Mesenchymal stem cell (in vitro differentiated cells and primary cell): Measurements from ENCODE around the gene MFSD6.
A peak's percentile ranks its signal among the peaks of the same experiment; 100 is the strongest.

Source experiments
- DNase-seq: peaks from one replicate; pipeline ENCODE4 v3.0.0-alpha.2; 2013
- H2AFZ ChIP-seq: one replicate; pipeline ENCODE4 v1.6.1; 2013; ENCODE audit warnings: low read depth, mild to moderate bottlenecking, control low read depth, inconsistent platforms, low read length, moderate library complexity
- H2AK5ac ChIP-seq: 2 replicates; pipeline ENCODE4 v1.6.1; 2013; ENCODE audit warnings: low read length, moderate library complexity, mild to moderate bottlenecking, inconsistent platforms; ENCODE audit not compliant: severe bottlenecking
- H2BK120ac ChIP-seq: one replicate; pipeline ENCODE4 v1.6.1; 2013; ENCODE audit warnings: low read depth, mild to moderate bottlenecking, inconsistent platforms, low read length, moderate library complexity
- H2BK12ac ChIP-seq, 2 experiments: one replicate each; pipeline ENCODE4 v1.6.1; 2013; ENCODE audit warnings: inconsistent platforms in 2 of 2, low read length in 2 of 2, mild to moderate bottlenecking in 2 of 2, moderate library complexity in 2 of 2, control low read depth in 1 of 2
- H2BK15ac ChIP-seq: one replicate; pipeline ENCODE4 v1.6.1; 2013; ENCODE audit warnings: mild to moderate bottlenecking, low read depth, inconsistent platforms; ENCODE audit not compliant: poor library complexity, severe bottlenecking
- H2BK5ac ChIP-seq: 2 replicates; pipeline ENCODE4 v1.6.1; 2013; ENCODE audit warnings: low read depth, mild to moderate bottlenecking, low read length, control low read depth, inconsistent platforms; ENCODE audit not compliant: poor library complexity, severe bottlenecking
- H3K14ac ChIP-seq, 2 experiments: one replicate each; pipeline ENCODE4 v1.6.1; 2013; ENCODE audit warnings: inconsistent platforms in 2 of 2, low read length in 2 of 2, control low read depth in 1 of 2, mild to moderate bottlenecking in 1 of 2, moderate library complexity in 1 of 2
- H3K18ac ChIP-seq, 2 experiments: one replicate each; pipeline ENCODE4 v1.6.1; 2013; ENCODE audit warnings: inconsistent platforms in 2 of 2, low read length in 2 of 2, control low read depth in 1 of 2, low read depth in 1 of 2, mild to moderate bottlenecking in 1 of 2
- H3K23ac ChIP-seq, 2 experiments: one replicate each; pipeline ENCODE4 v1.6.1; 2013; ENCODE audit warnings: inconsistent platforms in 2 of 2, low read length in 2 of 2, mild to moderate bottlenecking in 2 of 2, moderate library complexity in 2 of 2, control low read depth in 1 of 2
- H3K27ac ChIP-seq: 2 replicates; pipeline ENCODE4 v1.5.1; 2013; ENCODE audit warnings: mild to moderate bottlenecking, moderate library complexity, low read length, control low read depth, inconsistent platforms; ENCODE audit not compliant: poor library complexity, severe bottlenecking
- H3K27me3 ChIP-seq, 2 experiments: 2 replicates each; pipeline versions ENCODE4 v1.6.1 to v1.7.0; 2013; ENCODE audit warnings: low read length in 2 of 2, mild to moderate bottlenecking in 2 of 2, moderate library complexity in 2 of 2, control low read depth in 1 of 2, inconsistent platforms in 1 of 2; ENCODE audit not compliant: control insufficient read depth in 1 of 2, insufficient read depth in 1 of 2
- H3K36me3 ChIP-seq, 2 experiments: 2 replicates each; pipeline versions ENCODE4 v1.6.1 to v1.7.0; 2013; ENCODE audit warnings: low read length in 2 of 2, control low read depth in 1 of 2, inconsistent platforms in 1 of 2, low read depth in 1 of 2, mild to moderate bottlenecking in 1 of 2; ENCODE audit not compliant: insufficient read depth in 2 of 2, control insufficient read depth in 1 of 2
- H3K4ac ChIP-seq, 2 experiments: one replicate each; pipeline ENCODE4 v1.6.1; 2013; ENCODE audit warnings: inconsistent platforms in 2 of 2, low read length in 2 of 2, mild to moderate bottlenecking in 2 of 2, moderate library complexity in 2 of 2, control low read depth in 1 of 2, low read depth in 1 of 2
- H3K4me1 ChIP-seq: 2 replicates; pipeline ENCODE4 v1.6.1; 2013; ENCODE audit warnings: low read depth, low read length, control low read depth; ENCODE audit not compliant: control insufficient read depth, insufficient read depth
- H3K4me2 ChIP-seq: 2 replicates; pipeline ENCODE4 v1.6.1; 2013; ENCODE audit warnings: low read length, mild to moderate bottlenecking, inconsistent platforms; ENCODE audit not compliant: poor library complexity, severe bottlenecking
- H3K4me3 ChIP-seq, 2 experiments: 2 replicates each; pipeline versions ENCODE4 v1.5.1 to v1.7.0; 2013; ENCODE audit warnings: low read length in 2 of 2, mild to moderate bottlenecking in 2 of 2, control low read depth in 1 of 2, low read depth in 1 of 2; ENCODE audit not compliant: insufficient read depth in 1 of 2
- H3K79me1 ChIP-seq: replicated peaks from 2 replicates; pipeline ENCODE4 v1.6.1; 2013; ENCODE audit warnings: mild to moderate bottlenecking, control low read depth, low read length, inconsistent platforms; ENCODE audit not compliant: poor library complexity, severe bottlenecking
- H3K9ac ChIP-seq: 2 replicates; pipeline ENCODE4 v1.7.0; 2013; ENCODE audit warnings: mild to moderate bottlenecking, low read length, moderate library complexity
- H3K9me3 ChIP-seq: 2 replicates; pipeline ENCODE4 v1.7.0; 2013; ENCODE audit warnings: mild to moderate bottlenecking, low read length; ENCODE audit not compliant: control insufficient read depth
- H4K8ac ChIP-seq: one replicate; pipeline ENCODE4 v1.6.1; 2013; ENCODE audit warnings: inconsistent platforms, mild to moderate bottlenecking, low read length, moderate library complexity
- H4K91ac ChIP-seq: one replicate; pipeline ENCODE4 v1.6.1; 2013; ENCODE audit warnings: mild to moderate bottlenecking, low read length, inconsistent platforms
- WGBS: methylation state at CpG from one replicate; pipeline ENCODE4 v1.1.7; 2013; ENCODE audit warnings: mixed read lengths; 5-methylcytosine and 5-hydroxymethylcytosine counted together

The MFSD6 gene

GRCh38 chr2:190470256-190470826 lies 62.2 kb downstream of the MFSD6 start:
- H3K79me1 ChIP-seq = no peaks in the 10 kb centered on the region
- H2BK120ac ChIP-seq = no peak overlapping the region
- H3K4ac ChIP-seq = no peak overlapping the region
- no peak overlapping the region for H2BK5ac ChIP-seq
- no peak overlapping the region for H2BK12ac ChIP-seq
- H3K36me3 ChIP-seq = no peaks in the 10 kb centered on the region
- no peak overlapping the region for H3K23ac ChIP-seq
- no peak overlapping the region for H2AK5ac ChIP-seq
- no peaks in the 10 kb centered on the region for H3K27me3 ChIP-seq
- no peak overlapping the region for H4K91ac ChIP-seq
- DNase-seq = no peak
- peak overlapping the region; percentile 91 for H3K9ac ChIP-seq
- H3K9me3 ChIP-seq = no peaks in the 10 kb centered on the region
- no peak overlapping the region for H3K4me2 ChIP-seq
- H2BK15ac ChIP-seq = no peak overlapping the region
- H3K14ac ChIP-seq = no peak overlapping the region
- peaks cover 3% of the 10 kb centered on the region for H3K4me1 ChIP-seq
- no peak overlapping the region for H3K27ac ChIP-seq
- WGBS = 95% methylated on average over 3 of the region's 5 CpGs
- no peak overlapping the region for H2AFZ ChIP-seq
- H4K8ac ChIP-seq = no peak overlapping the region
- no peak overlapping the region for H3K18ac ChIP-seq
- H3K4me3 ChIP-seq = no peak overlapping the region

DNA sequence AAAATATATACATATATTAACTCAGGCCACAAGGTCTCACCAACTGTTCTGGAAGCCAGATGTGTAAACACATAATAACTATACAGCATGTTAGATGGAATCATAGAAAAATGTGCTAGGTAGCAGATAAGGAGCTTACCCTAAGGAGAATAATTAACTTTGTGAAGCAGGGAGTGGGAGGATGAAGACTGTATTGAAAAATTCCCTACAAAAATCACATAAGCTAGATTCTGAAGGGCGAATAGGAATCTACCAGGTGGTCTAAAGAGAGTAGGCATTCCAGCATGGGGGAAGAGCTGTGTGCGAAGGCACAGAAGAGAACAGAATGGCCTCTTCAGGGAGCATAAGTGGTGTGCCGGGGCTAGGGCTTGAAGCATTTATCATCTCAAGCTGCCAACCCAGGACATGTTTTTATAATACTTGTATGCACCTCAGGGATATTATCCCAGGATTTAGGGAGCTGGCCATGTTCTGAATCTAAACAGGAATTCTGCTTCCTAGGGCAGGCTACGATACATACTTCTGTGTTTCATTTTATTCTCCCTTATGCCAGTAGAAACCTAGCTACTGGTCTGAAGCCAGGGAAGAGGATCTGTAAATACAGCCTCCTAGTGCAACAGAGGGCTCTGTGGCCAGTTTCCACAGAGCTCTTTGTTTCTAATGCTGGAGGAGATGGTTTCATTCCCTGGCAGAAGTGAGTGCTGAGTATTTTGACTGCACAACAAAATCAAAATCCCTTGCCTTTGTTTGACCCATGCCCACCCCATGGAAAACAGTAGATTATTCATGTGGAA lies 69.7 kb downstream of the MFSD6 start:
- no peak overlapping the region for H2BK15ac ChIP-seq
- H2BK5ac ChIP-seq = peak overlapping the region; percentile 14
- H3K23ac ChIP-seq = no peak overlapping the region
- H3K14ac ChIP-seq = no peak overlapping the region
- H2BK12ac ChIP-seq = no peak overlapping the region
- no peak for DNase-seq
- H2BK120ac ChIP-seq = no peak overlapping the region
- H2AFZ ChIP-seq = no peak overlapping the region
- H4K91ac ChIP-seq = no peak overlapping the region
- no peak overlapping the region for H3K4ac ChIP-seq
- H3K4me3 ChIP-seq = peak overlapping the region in 1 of 2 experiments; percentile 33
- 88% methylated on average over 4 of the region's 4 CpGs for WGBS
- H3K9ac ChIP-seq = peak overlapping the region; percentile 28
- no peak overlapping the region for H3K18ac ChIP-seq
- H4K8ac ChIP-seq = no peak overlapping the region
- peaks cover 2% of the 10 kb centered on the region for H3K4me1 ChIP-seq
- H3K36me3 ChIP-seq = no peaks in the 10 kb centered on the region
- H3K79me1 ChIP-seq = no peaks in the 10 kb centered on the region
- H3K4me2 ChIP-seq = peak overlapping the region; percentile 43
- H3K9me3 ChIP-seq = no peaks in the 10 kb centered on the region
- no peaks in the 10 kb centered on the region for H3K27me3 ChIP-seq
- no peak overlapping the region for H2AK5ac ChIP-seq
- peak overlapping the region; percentile 86 for H3K27ac ChIP-seq

GRCh38 chr2:190478572-190479195 lies 70.5 kb downstream of the MFSD6 start:
- Histone ChIP-seq H2AFZ (no peak overlapping the region), H3K14ac (no peak overlapping the region), H3K27ac (peak overlapping the region; percentile 86), H3K36me3 (no peaks in the 10 kb centered on the region), H3K9ac (peak overlapping the region; percentile 28), H3K4ac (no peak overlapping the region), H3K27me3 (no peaks in the 10 kb centered on the region), H3K9me3 (no peaks in the 10 kb centered on the region), H4K8ac (no peak overlapping the region), H3K23ac (no peak overlapping the region), H4K91ac (no peak overlapping the region), H2BK12ac (no peak overlapping the region), H2BK5ac (no peak overlapping the region), H3K79me1 (no peaks in the 10 kb centered on the region), H2BK15ac (no peak overlapping the region), H3K4me3 (no peak overlapping the region), H3K4me1 (peaks cover 2% of the 10 kb centered on the region), H3K4me2 (no peak overlapping the region), H2BK120ac (no peak overlapping the region), H3K18ac (no peak overlapping the region), H2AK5ac (peak overlapping the region; percentile 21)
- no peak for DNase-seq
- 85% methylated on average over 3 of the region's 3 CpGs for WGBS

- H3K23ac ChIP-seq = no peak overlapping the region
- H3K27ac ChIP-seq = no peak overlapping the region
Measured at GRCh38 chr2:190481339-190481738, 73.2 kb downstream of the MFSD6 start.

More at GRCh38 chr2:190481339-190481738, 73.2 kb downstream of the MFSD6 start:
- no peaks in the 10 kb centered on the region for H3K36me3 ChIP-seq
- no peak overlapping the region for H2BK12ac ChIP-seq
- H3K4me3 ChIP-seq = no peak overlapping the region
- H4K8ac ChIP-seq = no peak overlapping the region
- H3K4ac ChIP-seq = no peak overlapping the region
- H2BK120ac ChIP-seq = no peak overlapping the region
- H3K27me3 ChIP-seq = no peaks in the 10 kb centered on the region
- no peak overlapping the region for H4K91ac ChIP-seq
- H2AFZ ChIP-seq = no peak overlapping the region
- no peak overlapping the region for H2BK15ac ChIP-seq
- no peak overlapping the region for H3K18ac ChIP-seq
- no peak overlapping the region for H3K9ac ChIP-seq
- no peak for DNase-seq
- WGBS = 68% methylated on average over 1 of the region's 2 CpGs
- peaks cover 2% of the 10 kb centered on the region for H3K4me1 ChIP-seq
- H3K79me1 ChIP-seq = no peaks in the 10 kb centered on the region
- H3K4me2 ChIP-seq = no peak overlapping the region
- H3K9me3 ChIP-seq = no peaks in the 10 kb centered on the region
- no peak overlapping the region for H2BK5ac ChIP-seq
- no peak overlapping the region for H2AK5ac ChIP-seq
- no peak overlapping the region for H3K14ac ChIP-seq
